Measurements from ENCODE around the gene NUP205.
A peak's percentile ranks its signal among the peaks of the same experiment; 100 is the strongest.
"Not testable (repeated sequence)": the region's sequence is repeated elsewhere in the genome, so short reads cannot be mapped to it uniquely, and the experiment has no call there.

Gene NUP205

GRCh38 chr7:135620980-135621850, 63.5 kb downstream of the NUP205 start:
- peak; percentile 65 for DNase-seq (ENCODE audit: low read depth)

- DNase-seq (ENCODE audit: low read depth), result no peak
These were observed 76.6 kb downstream of the NUP205 start for GRCh38 chr7:135634191-135634878.

- DNase-seq (ENCODE audit: low read depth), result not testable (repeated sequence)
These were observed 82.0 kb downstream of the NUP205 start for GRCh38 chr7:135639690-135640089.

GRCh38 chr7:135644154-135644553, 86.4 kb downstream of the NUP205 start:
- DNase-seq (ENCODE audit: low read depth), result no peak

GRCh38 chr7:135644729-135645128, 87.0 kb downstream of the NUP205 start:
- DNase-seq (ENCODE audit: low read depth), result no peak

- no peak for DNase-seq (ENCODE audit: low read depth)
These were observed 87.7 kb downstream of the NUP205 start for GRCh38 chr7:135645296-135645904.

GRCh38 chr7:135647755-135648154, 90.0 kb downstream of the NUP205 start:
- DNase-seq (ENCODE audit: low read depth), result no peak

GRCh38 chr7:135648235-135648634, 90.5 kb downstream of the NUP205 start:
- no peak for DNase-seq (ENCODE audit: low read depth)

- DNase-seq (ENCODE audit: low read depth), result peak; percentile 62
These were observed 93.3 kb downstream of the NUP205 start for GRCh38 chr7:135650831-135651573.

GRCh38 chr7:135653340-135654080, 95.8 kb downstream of the NUP205 start:
- DNase-seq (ENCODE audit: low read depth), result no peak

GRCh38 chr7:135658564-135658963, 100.8 kb downstream of the NUP205 start:
- DNase-seq (ENCODE audit: low read depth), result no peak

GRCh38 chr7:135659159-135659846, 101.6 kb downstream of the NUP205 start:
- DNase-seq (ENCODE audit: low read depth), result no peak

GRCh38 chr7:135661311-135662122, 103.8 kb downstream of the NUP205 start:
- no peak for DNase-seq (ENCODE audit: low read depth)

GRCh38 chr7:135662123-135662372, 104.3 kb downstream of the NUP205 start:
- DNase-seq (ENCODE audit: low read depth), result no peak

- no peak for DNase-seq (ENCODE audit: low read depth)
These were observed 104.8 kb downstream of the NUP205 start, which contains the start of gene STMP1 for GRCh38 chr7:135662373-135663114. Gene STMP1 (plus strand): TSS chr7:135662514.

- no peak for DNase-seq (ENCODE audit: low read depth)
These were observed 106.4 kb downstream of the NUP205 start for GRCh38 chr7:135664046-135664589.

- DNase-seq (ENCODE audit: low read depth), result no peak
These were observed 107.3 kb downstream of the NUP205 start for GRCh38 chr7:135665042-135665441.

- no peak for DNase-seq (ENCODE audit: low read depth)
These were observed 108.4 kb downstream of the NUP205 start for GRCh38 chr7:135666156-135666555.

GRCh38 chr7:135666846-135667245, 109.1 kb downstream of the NUP205 start:
- no peak for DNase-seq (ENCODE audit: low read depth)
